AG04449 (cell line): ENCODE data around the gene MBNL2.

Experiments
- CTCF ChIA-PET: fragments of 350-600 bp; formaldehyde crosslinking; extraction: SDS; loops from one replicate; lab custom pipeline; 2021; ENCODE audit warnings: antibody characterized with exemption; lab: Yijun Ruan, JAX
- POLR2A ChIA-PET: fragments of 400-600, 350-600 bp; formaldehyde crosslinking; extraction: SDS; loops from one replicate; lab custom pipeline; 2020; ENCODE audit warnings: antibody characterized with exemption, inconsistent platforms; lab: Yijun Ruan, JAX
- DNase-seq: peaks from one replicate; pipeline ENCODE4 v3.0.0-alpha.2; 2010; ENCODE audit warnings: low read depth, low spot score
- H3K4me3 ChIP-seq: 2 replicates; pipeline ENCODE4 v1.5.1; 2011; ENCODE audit warnings: low read depth, mild to moderate bottlenecking, control low read depth, low read length
- TF ChIP-seq, protein P1 (sequence below): IDR thresholded peaks from one replicate; pipeline ENCODE4 v1.5.1; 2011; ENCODE audit warnings: mild to moderate bottlenecking, moderate library complexity, low read length, control low read depth, inconsistent platforms; ENCODE audit not compliant: insufficient read depth; ENCODE audit errors: missing control alignments

MBNL2 gene

DNA sequence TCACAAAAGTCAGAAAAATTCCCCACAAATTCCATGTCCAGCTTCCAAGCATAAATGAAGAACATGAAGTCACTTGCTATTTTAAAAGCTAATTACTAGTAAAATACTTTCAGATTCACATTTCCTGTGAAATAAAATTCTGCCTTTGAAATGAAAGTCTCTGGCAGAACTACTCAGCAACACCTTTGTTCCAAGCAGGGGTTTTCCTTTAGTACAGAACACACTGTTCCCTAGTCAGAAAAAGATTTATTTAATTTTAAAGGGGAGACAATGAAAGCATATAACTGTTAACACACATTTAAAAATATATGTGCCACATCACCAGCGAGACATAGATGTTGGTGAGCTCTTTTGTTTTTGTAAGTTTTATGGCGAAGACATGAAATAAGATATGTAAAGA is 185.4 kb downstream of the MBNL2 start:
- TF ChIP-seq, protein P1, sequence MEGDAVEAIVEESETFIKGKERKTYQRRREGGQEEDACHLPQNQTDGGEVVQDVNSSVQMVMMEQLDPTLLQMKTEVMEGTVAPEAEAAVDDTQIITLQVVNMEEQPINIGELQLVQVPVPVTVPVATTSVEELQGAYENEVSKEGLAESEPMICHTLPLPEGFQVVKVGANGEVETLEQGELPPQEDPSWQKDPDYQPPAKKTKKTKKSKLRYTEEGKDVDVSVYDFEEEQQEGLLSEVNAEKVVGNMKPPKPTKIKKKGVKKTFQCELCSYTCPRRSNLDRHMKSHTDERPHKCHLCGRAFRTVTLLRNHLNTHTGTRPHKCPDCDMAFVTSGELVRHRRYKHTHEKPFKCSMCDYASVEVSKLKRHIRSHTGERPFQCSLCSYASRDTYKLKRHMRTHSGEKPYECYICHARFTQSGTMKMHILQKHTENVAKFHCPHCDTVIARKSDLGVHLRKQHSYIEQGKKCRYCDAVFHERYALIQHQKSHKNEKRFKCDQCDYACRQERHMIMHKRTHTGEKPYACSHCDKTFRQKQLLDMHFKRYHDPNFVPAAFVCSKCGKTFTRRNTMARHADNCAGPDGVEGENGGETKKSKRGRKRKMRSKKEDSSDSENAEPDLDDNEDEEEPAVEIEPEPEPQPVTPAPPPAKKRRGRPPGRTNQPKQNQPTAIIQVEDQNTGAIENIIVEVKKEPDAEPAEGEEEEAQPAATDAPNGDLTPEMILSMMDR: no peak
- DNase-seq: no peak
- ChIA-PET CTCF (interaction anchor here (1.6 kb wide), 1 partner anchor 282 kb away, joined by 3 read pairs; no protein-coding TSS in a partner anchor), POLR2A (no interaction called here)
- H3K4me3 ChIP-seq: no peak overlapping the region

DNA sequence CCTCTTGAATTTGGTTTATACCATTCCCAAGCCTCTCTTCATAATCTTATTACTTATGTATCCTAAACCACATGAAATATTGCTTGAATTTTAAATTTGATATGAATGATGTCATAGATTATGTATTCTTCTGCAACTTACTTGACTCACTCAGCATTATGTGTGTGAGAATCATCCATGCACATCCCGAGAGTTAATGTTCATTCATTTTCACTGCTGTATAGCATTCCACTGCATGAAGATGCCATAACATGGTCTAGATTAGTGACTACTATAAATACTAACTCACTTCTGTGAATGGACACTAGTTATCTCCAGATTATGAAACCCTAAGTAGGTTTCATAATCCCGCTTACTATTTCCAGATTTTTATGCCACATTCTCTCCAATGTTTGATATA is 186.8 kb downstream of the MBNL2 start:
- ChIA-PET POLR2A (no interaction called here), CTCF (interaction anchor here (1.6 kb wide), 1 partner anchor 284 kb away, joined by 3 read pairs; no protein-coding TSS in a partner anchor)
- DNase-seq: no peak
- H3K4me3 ChIP-seq: no peak overlapping the region
- TF ChIP-seq, protein P1: no peak

DNA sequence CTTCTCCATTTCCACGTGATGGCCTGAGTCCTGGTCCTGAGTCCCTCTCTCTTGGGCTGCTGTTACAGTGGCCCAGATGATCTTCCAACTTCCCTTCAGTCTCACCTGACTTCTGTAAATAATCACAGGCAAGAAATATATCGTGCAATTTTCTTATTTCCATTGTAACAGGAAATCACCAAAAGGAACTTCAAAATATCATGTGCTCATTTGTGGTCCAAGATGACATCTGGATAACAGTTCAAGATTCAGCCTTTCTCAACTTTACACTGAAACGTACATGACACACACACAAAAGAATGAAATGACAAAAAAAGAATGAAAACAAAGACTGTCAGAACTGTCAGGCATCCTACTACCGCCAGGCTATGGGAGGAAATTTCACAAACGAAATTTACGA is 189.9 kb downstream of the MBNL2 start:
- POLR2A ChIA-PET: no interaction called here

DNA sequence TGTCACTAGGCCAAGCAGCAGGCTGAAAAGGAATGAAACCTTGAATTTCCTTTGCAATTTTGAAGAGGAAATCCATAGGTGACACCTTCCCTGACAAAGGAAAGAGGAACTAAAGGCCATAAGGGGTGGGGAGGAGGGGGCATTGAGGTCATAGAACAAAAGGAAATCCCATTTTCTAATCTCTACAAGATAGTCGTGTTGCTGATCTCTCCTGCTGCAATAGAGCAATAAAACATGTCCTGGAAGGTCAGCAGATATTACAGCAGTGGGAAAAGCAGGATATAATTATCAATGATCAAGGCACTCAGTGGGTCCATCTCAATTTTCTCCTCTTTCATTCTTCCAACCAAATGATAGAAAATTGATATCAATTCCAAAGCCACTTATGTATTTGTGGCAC is 191.6 kb downstream of the MBNL2 start:
- ChIA-PET CTCF (interaction anchor here (1.4 kb wide), 1 partner anchor 8 kb away, joined by 3 read pairs; no protein-coding TSS in a partner anchor), POLR2A (no interaction called here)
- TF ChIP-seq, protein P1: no peak
- DNase-seq: no peak
- no peak overlapping the region for H3K4me3 ChIP-seq

More for the DNA sequence above, 189.9 kb downstream of the MBNL2 start:
- TF ChIP-seq, protein P1: no peak
- DNase-seq: no peak
- CTCF ChIA-PET: no interaction called here
- no peak overlapping the region for H3K4me3 ChIP-seq

DNA sequence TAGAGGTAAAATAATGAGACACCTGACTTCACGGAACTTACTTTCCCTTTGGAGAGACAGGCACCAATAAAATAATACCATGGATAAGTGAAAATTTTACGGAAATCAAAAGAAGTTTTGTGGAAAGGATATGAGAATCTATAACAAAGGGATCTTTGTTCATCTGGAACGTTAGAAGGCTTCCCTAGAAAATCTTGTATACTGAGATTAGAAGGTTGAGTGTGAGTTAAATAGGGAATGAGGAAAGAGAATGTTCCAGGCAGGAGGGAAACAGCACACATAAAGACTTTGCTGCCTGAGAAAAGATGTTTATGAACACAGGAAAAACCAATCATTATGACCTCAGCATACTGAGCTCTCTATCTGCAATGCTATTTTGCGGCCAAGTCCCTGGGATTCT is 192.3 kb downstream of the MBNL2 start:
- ChIA-PET CTCF (interaction anchor here (1.4 kb wide), 1 partner anchor 9 kb away, joined by 3 read pairs; no protein-coding TSS in a partner anchor), POLR2A (no interaction called here)
- H3K4me3 ChIP-seq: no peak overlapping the region
- TF ChIP-seq, protein P1: no peak
- no peak for DNase-seq

DNA sequence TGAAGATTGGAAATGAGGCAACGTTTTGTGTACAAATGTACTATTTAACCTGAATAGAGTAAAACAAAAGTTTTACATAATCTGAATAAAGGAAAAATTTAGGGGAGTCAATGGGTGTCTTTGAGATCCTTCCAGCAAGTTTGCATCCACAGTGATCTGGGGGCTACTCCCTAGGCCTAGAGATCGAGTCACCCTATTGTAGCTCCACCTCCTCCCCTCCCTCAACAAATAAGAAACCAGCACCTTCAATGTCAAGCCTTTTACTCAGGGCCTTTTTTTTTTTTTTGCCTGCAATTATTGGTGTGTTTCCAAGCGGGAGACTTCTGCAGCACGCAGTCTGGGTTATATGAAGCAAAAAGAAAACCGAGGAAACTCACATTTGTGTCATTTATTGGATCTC is 195.6 kb downstream of the MBNL2 start:
- CTCF ChIA-PET: no interaction called here
- no peak overlapping the region for H3K4me3 ChIP-seq
- no peak for DNase-seq
- POLR2A ChIA-PET: no interaction called here
- TF ChIP-seq, protein P1: no peak
